LNCaP clone FGC (cell line): Measurements from ENCODE around the gene NCK2.

Experiments
- DNase-seq: peaks from one replicate; pipeline ENCODE4 v3.0.0-alpha.2; 2011; ENCODE audit warnings: low read depth
- H3K4me3 ChIP-seq: 2 replicates; pipeline ENCODE4 v1.5.1; 2011; ENCODE audit warnings: mild to moderate bottlenecking, low read depth, low read length, control low read depth
- CTCF ChIP-seq: IDR thresholded peaks from 2 replicates; pipeline ENCODE4 v1.5.1; 2012; ENCODE audit warnings: mild to moderate bottlenecking; ENCODE audit not compliant: control insufficient read depth, insufficient read depth; ENCODE audit errors: extremely low read depth

NCK2 gene

GRCh38 chr2:105712166-105712915, 32.4 kb upstream of the NCK2 start:
- no peak for TF ChIP-seq CTCF
- DNase-seq, result no peak
- no peak overlapping the region for H3K4me3 ChIP-seq

- no peak overlapping the region for H3K4me3 ChIP-seq
- TF ChIP-seq CTCF, result no peak
- no peak for DNase-seq
Measured at GRCh38 chr2:105712981-105713596, 31.6 kb upstream of the NCK2 start.

GRCh38 chr2:105714141-105714540, 30.6 kb upstream of the NCK2 start:
- H3K4me3 ChIP-seq, result no peak overlapping the region
- TF ChIP-seq CTCF, result no peak
- no peak for DNase-seq

GRCh38 chr2:105718846-105719481, 25.7 kb upstream of the NCK2 start:
- TF ChIP-seq CTCF, result no peak
- H3K4me3 ChIP-seq, result no peak overlapping the region
- DNase-seq, result no peak

GRCh38 chr2:105721991-105722511, 22.7 kb upstream of the NCK2 start:
- H3K4me3 ChIP-seq, result no peak overlapping the region
- no peak for DNase-seq
- TF ChIP-seq CTCF, result no peak

- TF ChIP-seq CTCF, result no peak
- no peak overlapping the region for H3K4me3 ChIP-seq
- no peak for DNase-seq
Measured at GRCh38 chr2:105722726-105723297, 21.9 kb upstream of the NCK2 start.
